SIG-M5 treated with dmso at 0.1 percent for 504 hours (cell line): ENCODE data around the gene APOBEC3H.

Experiments
- DNase-seq: peaks from one replicate; lab custom pipeline; 2025; ENCODE audit not compliant: unreplicated experiment; lab: John Stamatoyannopoulos, UW

APOBEC3H gene

GRCh38 chr22:39153220-39153717 is 56.2 kb downstream of the APOBEC3H start:
- no peak for DNase-seq
